Naive B cell (primary cell): ENCODE data around the gene EGLN2. TPM values are rescaled to one million over a fixed set of nuclear protein-coding genes. Genes with fewer than 3 reads are reported as not detected.

Source experiments
- ATAC-seq, 2 donors: fragments of 150-1000 bp; cut with Tn5 transposase; 2 replicates each; pipeline ENCODE4 v1.10.0; 2021; ENCODE audit warnings: low read depth in 2 of 2, mild to moderate bottlenecking in 2 of 2, moderate library complexity in 2 of 2
- DNase-seq: peaks from one replicate; pipeline ENCODE4 v3.0.0; 2022
- H3K27ac Mint-ChIP-seq, 6 donors: one replicate each; pipeline ENCODE4 v1.8.0; 2020 to 2022; ENCODE audit warnings: mild to moderate bottlenecking in 6 of 6, mixed read lengths in 6 of 6, moderate library complexity in 5 of 6, inconsistent platforms in 2 of 6
- H3K27me3 Mint-ChIP-seq, 3 donors: one replicate each; pipeline ENCODE4 v1.8.0; 2021 to 2022; ENCODE audit warnings: mixed read lengths in 3 of 3, mild to moderate bottlenecking in 1 of 3
- H3K36me3 Mint-ChIP-seq, 2 donors: one replicate each; pipeline ENCODE4 v1.8.0; 2020 to 2022; ENCODE audit warnings: mixed read lengths in 2 of 2, inconsistent platforms in 1 of 2, mild to moderate bottlenecking in 1 of 2
- H3K4me1 Mint-ChIP-seq, 3 donors: one replicate each; pipeline ENCODE4 v1.8.0; 2020 to 2022; ENCODE audit warnings: mixed read lengths in 3 of 3, inconsistent platforms in 1 of 3, mild to moderate bottlenecking in 1 of 3, moderate library complexity in 1 of 3
- H3K4me3 Mint-ChIP-seq, 8 donors: one replicate each; pipeline ENCODE4 v1.8.0; 2020 to 2022; ENCODE audit warnings: mild to moderate bottlenecking in 8 of 8, mixed read lengths in 8 of 8, moderate library complexity in 8 of 8, inconsistent platforms in 2 of 8
- H3K9me3 Mint-ChIP-seq, 7 donors: one replicate each; pipeline ENCODE4 v1.8.0; 2020 to 2022; ENCODE audit warnings: mixed read lengths in 7 of 7, mild to moderate bottlenecking in 5 of 7, inconsistent platforms in 2 of 7, moderate library complexity in 1 of 7
- polyA plus RNA-seq, 6 donors: library from polyadenylated mRNA; unstranded; fragments of 300-500 nt; fragmentation: Illumina TruSeq; gene quantifications; one replicate each; pipeline ENCODE4 v1.2.3, GENCODE V29; 2021; ENCODE audit warnings: low read depth in 6 of 6

Gene EGLN2
- polyA plus RNA-seq, 6 donors from 2014 or later, result 66.8 to 184 (median 124) TPM

GRCh38 chr19:40800339-40800996 is 1.5 kb downstream of the EGLN2 start:
- Mint-ChIP-seq H3K27me3 (no peaks in the 10 kb centered on the region), H3K27ac (peak overlapping the region in 5 of 6 donors; percentile 70 to 97 (median 94)), H3K9me3 (no peaks in the 10 kb centered on the region), H3K4me1 (peaks cover 79 to 85% (median 83%) of the 10 kb centered on the region in 3 donors), H3K36me3 (peaks cover 0 to 16% of the 10 kb centered on the region in 2 donors), H3K4me3 (peak overlapping the region; percentile 90 to 96 (median 94))
- no peak for ATAC-seq
- DNase-seq, result no peak

GRCh38 chr19:40800997-40801377 is 2.0 kb downstream of the EGLN2 start:
- Mint-ChIP-seq H3K36me3 (peaks cover 0 to 15% of the 10 kb centered on the region in 2 donors), H3K9me3 (no peaks in the 10 kb centered on the region), H3K4me3 (peak overlapping the region in 7 of 8 donors; percentile 76 to 96 (median 94)), H3K27ac (peak overlapping the region in 3 of 6 donors; percentile 89 to 97 (median 94)), H3K27me3 (no peaks in the 10 kb centered on the region), H3K4me1 (peaks cover 80 to 88% (median 87%) of the 10 kb centered on the region in 3 donors)
- ATAC-seq (no peak), DNase-seq (no peak)

- Mint-ChIP-seq H3K27ac (peak overlapping the region; percentile 60 to 98 (median 92)), H3K4me3 (peak overlapping the region; percentile 62 to 96 (median 90)), H3K9me3 (no peaks in the 10 kb centered on the region), H3K36me3 (peaks cover 0 to 12% of the 10 kb centered on the region in 2 donors), H3K4me1 (peaks cover 83 to 88% (median 87%) of the 10 kb centered on the region in 3 donors), H3K27me3 (no peaks in the 10 kb centered on the region)
- DNase-seq (no peak), ATAC-seq (no peak)
Measured at GRCh38 chr19:40801426-40802299, 2.7 kb downstream of the EGLN2 start.

- Mint-ChIP-seq H3K4me3 (peak overlapping the region; percentile 62 to 96 (median 90)), H3K27me3 (no peaks in the 10 kb centered on the region), H3K9me3 (no peaks in the 10 kb centered on the region), H3K4me1 (peaks cover 83 to 88% (median 87%) of the 10 kb centered on the region in 3 donors), H3K27ac (peak overlapping the region; percentile 78 to 98 (median 96)), H3K36me3 (peaks cover 0 to 19% of the 10 kb centered on the region in 2 donors)
- ATAC-seq (no peak), DNase-seq (no peak)
Measured at GRCh38 chr19:40802300-40803169, 3.5 kb downstream of the EGLN2 start.

- peaks cover 0 to 25% of the 10 kb centered on the region in 2 donors for H3K36me3 Mint-ChIP-seq
- peak overlapping the region; percentile 62 to 96 (median 90) for H3K4me3 Mint-ChIP-seq
- ATAC-seq, result no peak
Measured at GRCh38 chr19:40803170-40803856, 4.3 kb downstream of the EGLN2 start.

GRCh38 chr19:40803857-40804782 is 5.1 kb downstream of the EGLN2 start:
- DNase-seq, result peak; percentile 85
- H3K27ac Mint-ChIP-seq, result peak overlapping the region; percentile 63 to 98 (median 96)
- peaks cover 80 to 88% (median 84%) of the 10 kb centered on the region in 3 donors for H3K4me1 Mint-ChIP-seq
- H3K4me3 Mint-ChIP-seq, result peak overlapping the region; percentile 62 to 94 (median 88)
- no peaks in the 10 kb centered on the region for H3K27me3 Mint-ChIP-seq
- no peaks in the 10 kb centered on the region for H3K9me3 Mint-ChIP-seq
- peaks cover 0 to 25% of the 10 kb centered on the region in 2 donors for H3K36me3 Mint-ChIP-seq
- ATAC-seq, result peak; percentile 80 to 83

More at GRCh38 chr19:40803170-40803856, 4.3 kb downstream of the EGLN2 start:
- peak overlapping the region; percentile 65 to 98 (median 96) for H3K27ac Mint-ChIP-seq
- H3K4me1 Mint-ChIP-seq, result peaks cover 84 to 88% (median 86%) of the 10 kb centered on the region in 3 donors
- no peaks in the 10 kb centered on the region for H3K27me3 Mint-ChIP-seq
- no peaks in the 10 kb centered on the region for H3K9me3 Mint-ChIP-seq
- no peak for DNase-seq

GRCh38 chr19:40804783-40805242 is 5.8 kb downstream of the EGLN2 start:
- Mint-ChIP-seq H3K4me1 (peaks cover 77 to 88% (median 82%) of the 10 kb centered on the region in 3 donors), H3K4me3 (peak overlapping the region in 7 of 8 donors; percentile 21 to 94 (median 77)), H3K27me3 (no peaks in the 10 kb centered on the region), H3K9me3 (no peaks in the 10 kb centered on the region), H3K36me3 (peaks cover 0 to 22% of the 10 kb centered on the region in 2 donors), H3K27ac (peak overlapping the region in 5 of 6 donors; percentile 58 to 98 (median 96))
- DNase-seq (no peak), ATAC-seq (no peak)

- Mint-ChIP-seq H3K4me1 (peaks cover 76 to 88% (median 82%) of the 10 kb centered on the region in 3 donors), H3K27me3 (no peaks in the 10 kb centered on the region), H3K27ac (peak overlapping the region in 4 of 6 donors; percentile 70 to 97 (median 95)), H3K36me3 (peaks cover 0 to 17% of the 10 kb centered on the region in 2 donors), H3K4me3 (peak overlapping the region in 6 of 8 donors; percentile 42 to 94 (median 75)), H3K9me3 (no peaks in the 10 kb centered on the region)
- no peak for DNase-seq
- no peak for ATAC-seq
Measured at GRCh38 chr19:40805258-40805868, 6.4 kb downstream of the EGLN2 start.

- Mint-ChIP-seq H3K4me3 (peak overlapping the region; percentile 42 to 89 (median 79)), H3K27ac (peak overlapping the region in 5 of 6 donors; percentile 89 to 97 (median 94)), H3K4me1 (peaks cover 75 to 87% (median 82%) of the 10 kb centered on the region in 3 donors), H3K9me3 (no peaks in the 10 kb centered on the region), H3K27me3 (no peaks in the 10 kb centered on the region), H3K36me3 (peaks cover 0 to 17% of the 10 kb centered on the region in 2 donors)
- DNase-seq (peak; percentile 60), ATAC-seq (peak; percentile 30 to 34)
Measured at GRCh38 chr19:40806423-40807146, 7.6 kb downstream of the EGLN2 start.

- Mint-ChIP-seq H3K4me1 (peaks cover 73 to 87% (median 82%) of the 10 kb centered on the region in 3 donors), H3K36me3 (peaks cover 0 to 17% of the 10 kb centered on the region in 2 donors), H3K9me3 (no peaks in the 10 kb centered on the region), H3K27ac (peak overlapping the region; percentile 86 to 97 (median 95)), H3K4me3 (peak overlapping the region; percentile 35 to 89 (median 75)), H3K27me3 (no peaks in the 10 kb centered on the region)
- ATAC-seq (no peak), DNase-seq (no peak)
Measured at GRCh38 chr19:40807147-40808020, 8.4 kb downstream of the EGLN2 start.
